GM18520 (cell line): ENCODE measurements around the gene EPM2A.
"Not testable (repeated sequence)": the region's sequence is repeated elsewhere in the genome, so short reads cannot be mapped to it uniquely, and the experiment has no call there.

Source experiments
- ATAC-seq: cut with Tn5 transposase; IDR thresholded peaks from one replicate; pipeline ENCODE4 v1.9.1; 2021; ENCODE audit not compliant: unreplicated experiment

The EPM2A gene

DNA sequence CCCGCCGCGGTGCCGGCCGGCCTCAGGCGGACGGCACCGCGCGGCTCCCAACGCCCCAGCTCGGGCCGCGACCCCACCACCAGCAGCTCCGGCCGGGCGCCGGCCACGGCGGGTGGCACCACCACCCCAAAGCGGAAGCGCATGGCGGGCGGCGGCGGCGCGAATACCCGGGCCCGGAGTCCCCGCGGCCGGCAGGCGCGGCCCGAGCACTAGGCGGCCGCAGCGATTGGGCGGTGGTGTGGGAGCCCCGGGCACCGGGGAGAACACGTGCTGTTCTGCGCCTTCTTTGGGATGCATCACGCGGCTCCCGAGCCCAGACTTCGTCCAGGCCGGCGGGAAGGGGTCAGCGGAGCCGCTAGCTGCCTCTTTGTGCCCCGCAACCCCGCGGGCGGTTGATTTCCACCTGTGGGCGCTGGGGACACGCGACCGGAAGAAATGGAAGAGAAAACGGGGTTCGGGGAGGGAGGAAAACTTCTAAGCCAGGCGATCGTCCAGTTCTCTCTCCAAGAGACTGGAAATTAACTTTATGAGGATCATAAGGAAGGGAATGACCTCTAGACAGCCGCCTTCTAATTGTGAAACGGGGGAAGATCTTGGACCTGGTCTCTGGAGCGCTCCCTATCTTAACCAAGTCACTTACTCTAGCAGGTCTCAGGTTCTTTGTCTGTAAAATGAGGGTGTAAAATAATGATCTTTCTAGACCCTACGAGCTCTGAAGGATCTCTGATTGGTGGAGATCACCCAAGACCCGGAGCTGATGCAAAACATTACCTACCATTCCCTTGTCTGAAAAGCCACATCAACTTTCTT is at the start of gene EPM2A:
Gene EPM2A (minus strand): TSS at position 165 of the 810 bp plus-strand sequence. CDS start 22 bp downstream, at position 143.
- peak; percentile 71 for ATAC-seq

DNA sequence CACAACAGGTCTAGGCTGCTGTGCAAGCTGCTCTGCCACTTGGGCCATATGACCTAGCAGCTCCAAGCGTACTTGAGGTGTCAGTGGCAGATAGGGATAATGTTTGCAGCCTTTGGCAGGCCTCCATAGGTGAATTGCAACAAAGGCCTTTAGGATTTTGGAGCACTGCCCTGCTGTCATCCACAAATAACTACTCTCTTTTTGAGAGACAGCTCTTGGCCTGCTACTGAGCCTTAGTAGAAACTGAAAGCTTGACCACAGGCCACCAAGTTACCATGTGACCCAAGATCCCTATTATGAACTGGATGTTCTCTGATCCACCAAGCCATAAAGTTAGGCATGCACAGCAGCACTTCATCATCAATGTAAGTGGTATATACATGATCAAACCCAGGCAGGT is 49.4 kb upstream of the EPM2A start:
- peak; percentile 61 for ATAC-seq

DNA sequence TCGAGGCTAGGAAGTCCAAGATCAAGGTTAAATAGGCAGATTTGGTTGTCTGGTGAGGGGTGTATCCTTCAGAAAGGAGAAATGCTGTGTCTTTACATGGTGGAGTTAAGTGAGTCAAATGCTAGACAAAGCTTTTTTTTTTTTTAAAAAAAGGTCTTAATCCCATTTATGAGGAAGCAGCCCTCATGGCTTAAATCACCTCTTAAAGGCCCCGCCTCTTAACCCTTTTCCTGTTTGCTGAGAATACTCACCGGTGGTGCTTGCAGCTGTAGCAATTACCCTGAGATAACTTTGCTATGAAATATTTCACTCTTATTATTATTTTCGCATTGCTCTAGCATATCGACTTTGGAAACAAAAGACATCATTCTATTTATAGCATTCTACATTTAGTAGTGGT is 48.5 kb upstream of the EPM2A start:
- no peak for ATAC-seq

DNA sequence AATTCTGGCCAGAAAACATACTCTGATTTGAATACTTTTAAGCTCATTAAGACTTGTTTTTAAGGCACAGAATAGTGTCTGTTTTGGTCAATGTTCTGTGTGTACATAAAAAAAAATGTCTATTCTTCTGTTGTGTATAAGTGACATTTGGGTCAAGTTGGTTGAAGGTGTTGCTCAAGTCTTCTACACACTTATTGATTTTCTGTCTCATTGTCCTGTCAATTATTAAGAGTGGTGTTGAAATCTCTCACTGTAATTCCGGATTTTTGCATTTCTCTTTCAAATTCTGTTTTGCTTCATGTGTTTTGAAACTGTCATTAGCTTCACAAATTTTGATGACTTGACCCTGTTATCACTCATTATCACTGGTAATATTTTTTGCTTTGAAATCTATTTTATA is 37.5 kb upstream of the EPM2A start:
- no peak for ATAC-seq

DNA sequence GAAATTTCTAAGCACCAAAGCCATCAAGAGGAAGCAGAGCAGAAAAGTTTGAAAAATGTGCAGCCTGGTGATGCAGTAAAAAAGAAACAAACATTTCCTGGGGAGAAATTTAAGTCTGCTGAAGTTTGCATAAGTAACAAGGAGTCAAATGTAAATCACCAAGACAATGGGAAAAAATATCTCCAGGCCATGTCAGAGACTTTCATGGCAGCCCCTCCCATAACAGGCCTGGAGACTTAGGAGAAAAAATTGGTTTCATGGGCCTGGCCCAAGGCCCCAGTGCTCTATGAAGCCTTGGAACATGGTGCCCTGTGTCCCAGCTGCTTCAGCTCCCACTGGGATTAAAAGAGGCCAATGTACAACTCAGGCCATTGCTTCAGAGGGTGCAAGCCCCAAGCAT is 30.1 kb upstream of the EPM2A start:
- ATAC-seq, result no peak

DNA sequence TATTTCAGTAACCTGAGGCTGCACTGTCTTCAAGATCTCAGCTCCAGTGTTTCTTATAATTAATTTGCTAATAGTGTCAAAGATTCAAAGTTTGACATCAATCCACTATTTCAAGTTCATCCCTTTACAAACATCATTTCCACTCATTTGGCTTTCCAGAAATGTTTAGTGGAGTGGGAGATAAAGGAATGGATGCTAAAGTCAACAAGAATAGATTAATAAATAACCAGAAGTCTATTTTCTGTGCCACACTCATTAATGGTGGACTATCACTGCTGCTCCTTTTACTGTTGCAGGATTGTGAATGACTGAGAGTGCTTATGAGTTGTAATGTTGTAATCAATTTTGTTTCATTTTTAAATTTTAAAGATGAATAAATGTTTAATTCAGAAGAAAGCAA is 28.4 kb upstream of the EPM2A start:
- ATAC-seq, result no peak

DNA sequence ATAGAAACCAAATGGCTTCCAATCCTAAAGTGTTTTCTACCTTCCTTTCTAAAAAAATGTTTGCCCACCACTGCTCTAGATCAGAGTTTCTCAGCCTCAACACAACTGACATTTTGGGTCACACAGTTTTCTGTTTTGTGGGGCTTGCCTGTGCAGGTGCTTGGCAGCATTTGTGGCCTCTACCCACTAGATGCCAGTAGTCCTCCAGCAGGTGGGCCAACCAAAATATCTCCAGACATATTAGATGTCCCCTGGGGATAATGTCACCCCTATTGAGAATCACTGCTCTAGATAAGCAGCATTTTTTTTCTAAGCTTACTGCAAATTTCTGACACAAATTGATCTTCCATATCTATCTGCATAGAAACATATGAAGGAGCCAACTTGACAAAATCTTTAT is 26.3 kb upstream of the EPM2A start:
- ATAC-seq, result no peak

DNA sequence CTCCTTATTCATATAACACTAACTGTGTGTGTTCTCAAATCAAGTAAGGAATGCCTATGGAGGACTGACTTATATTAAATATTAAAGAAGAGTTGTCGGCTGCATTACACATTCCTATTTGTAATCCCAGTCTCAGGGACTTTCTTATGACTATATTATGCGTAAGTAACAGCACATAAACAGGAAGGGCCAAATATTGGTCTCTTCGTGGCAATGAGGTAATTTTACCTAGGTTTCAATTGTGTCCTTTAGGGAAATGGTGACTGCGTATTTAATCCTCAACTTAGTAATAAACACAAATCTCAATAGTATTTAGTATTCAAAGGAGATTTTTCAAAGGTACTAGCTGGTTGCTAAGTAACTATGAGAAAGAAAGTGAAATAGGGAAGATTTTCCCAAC is 22.8 kb upstream of the EPM2A start:
- no peak for ATAC-seq

DNA sequence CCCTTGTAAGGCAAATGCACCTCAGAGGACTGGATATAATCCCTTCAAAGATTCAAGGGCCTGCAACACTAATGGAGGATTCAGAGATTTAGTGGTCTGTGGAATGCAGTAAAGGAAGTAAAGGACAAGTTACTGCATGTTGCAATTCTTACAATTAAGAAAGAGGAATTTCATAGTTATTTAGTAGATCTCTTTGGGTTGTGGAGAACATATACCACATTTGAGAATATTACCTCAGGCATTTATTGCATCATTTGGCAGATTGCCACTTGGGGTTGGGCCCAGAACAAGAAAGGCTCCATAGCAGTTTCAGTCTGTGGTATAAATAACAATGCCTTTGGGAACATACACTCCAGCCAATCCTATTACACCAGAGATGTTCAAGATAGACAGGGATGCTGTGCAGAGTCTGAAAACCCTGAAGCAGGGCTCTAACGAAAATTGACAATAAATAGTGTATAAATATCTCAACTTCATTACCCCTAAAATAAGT is 20.9 kb upstream of the EPM2A start:
- no peak for ATAC-seq

DNA sequence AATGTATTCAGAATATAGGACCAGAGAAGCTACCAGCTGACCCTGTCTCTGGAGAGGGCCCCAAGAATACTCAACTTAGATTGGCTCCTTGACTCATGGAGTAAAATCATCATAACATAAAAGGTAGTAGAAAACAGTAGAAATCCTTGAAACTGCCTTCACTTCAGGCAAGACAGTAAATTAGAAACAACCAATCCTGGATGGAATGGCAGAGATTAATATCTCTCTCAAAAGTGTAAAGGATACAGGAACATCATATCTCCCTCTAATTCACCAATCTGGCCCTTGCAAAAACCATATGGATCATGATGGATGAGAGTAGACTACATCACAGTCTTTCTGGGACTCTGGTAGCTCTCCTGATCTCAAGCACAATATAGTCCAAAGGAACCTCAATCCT is 20.4 kb upstream of the EPM2A start:
- no peak for ATAC-seq

DNA sequence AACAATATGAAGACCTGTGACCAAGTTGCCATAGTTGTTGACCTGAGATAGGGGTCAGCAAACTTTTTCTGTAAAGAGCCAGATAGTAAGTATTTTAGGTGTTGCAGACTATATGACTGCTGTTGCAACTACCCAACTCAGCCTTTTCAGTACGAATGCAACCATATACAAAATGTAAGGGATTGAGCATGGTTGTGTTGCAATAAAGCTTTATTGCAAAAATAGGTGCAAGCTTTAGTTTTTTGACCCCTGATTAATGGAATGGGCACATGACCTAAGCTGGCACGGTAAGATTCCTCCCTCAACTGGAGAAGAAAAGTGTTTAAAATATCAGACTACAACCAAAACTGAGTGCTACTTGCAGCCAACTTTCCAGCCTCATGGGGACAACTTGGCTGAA is 17.3 kb upstream of the EPM2A start:
- no peak for ATAC-seq

DNA sequence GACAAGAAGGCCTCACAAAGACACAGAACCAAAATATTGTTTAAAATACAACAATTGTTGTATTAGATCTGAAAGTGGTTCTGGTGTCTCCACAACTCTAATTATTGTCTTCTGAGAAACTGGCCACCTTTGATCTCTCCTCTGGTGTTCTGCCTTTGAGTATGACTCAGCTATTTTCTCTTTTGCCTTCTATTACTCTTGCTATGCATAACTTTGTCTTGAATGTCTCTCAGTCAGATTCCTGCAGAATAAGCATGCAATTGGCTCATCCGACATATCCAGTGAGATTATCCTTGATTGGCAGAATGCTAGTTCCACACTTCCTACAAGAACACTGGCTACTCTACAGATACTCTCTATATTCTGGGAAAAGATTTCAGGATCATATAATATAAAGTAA is 14.3 kb upstream of the EPM2A start:
- peak; percentile 60 for ATAC-seq

DNA sequence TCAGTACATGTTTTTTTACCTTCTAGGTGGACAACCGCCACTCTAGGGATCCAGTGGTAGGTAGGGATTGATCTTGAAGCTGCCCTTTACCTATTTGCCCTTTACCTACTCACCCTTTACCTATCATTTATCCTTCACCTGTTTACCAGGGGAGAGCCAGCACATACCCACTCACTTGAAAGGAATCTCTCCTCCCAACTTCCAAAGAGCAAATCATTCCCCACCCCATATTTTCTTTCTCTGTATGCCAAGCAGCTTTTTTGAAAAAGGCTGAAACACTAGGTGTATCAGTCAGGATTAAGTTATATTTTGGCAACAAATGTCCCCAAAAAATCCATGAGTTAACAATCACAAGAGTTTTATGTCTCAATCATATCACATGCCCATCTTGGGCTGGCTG is 10.5 kb upstream of the EPM2A start:
- ATAC-seq, result no peak

DNA sequence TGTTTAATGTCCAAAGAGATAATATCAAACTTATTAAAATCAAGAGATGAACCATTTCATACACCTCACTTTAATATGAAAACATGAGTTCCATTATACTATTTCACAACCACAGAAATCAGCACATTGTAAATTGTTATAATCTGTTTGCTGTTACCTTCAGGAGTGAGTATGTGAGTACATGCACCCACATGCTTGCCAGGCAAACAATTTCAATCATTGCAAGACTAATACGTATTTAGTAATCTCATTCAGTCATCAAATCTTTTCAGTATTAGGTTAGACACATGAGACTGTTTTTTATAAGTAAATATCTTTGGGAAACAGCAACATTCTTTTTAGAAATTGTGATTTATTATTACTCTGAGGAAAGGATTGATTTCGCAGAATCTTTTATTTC is 9.3 kb upstream of the EPM2A start:
- no peak for ATAC-seq

DNA sequence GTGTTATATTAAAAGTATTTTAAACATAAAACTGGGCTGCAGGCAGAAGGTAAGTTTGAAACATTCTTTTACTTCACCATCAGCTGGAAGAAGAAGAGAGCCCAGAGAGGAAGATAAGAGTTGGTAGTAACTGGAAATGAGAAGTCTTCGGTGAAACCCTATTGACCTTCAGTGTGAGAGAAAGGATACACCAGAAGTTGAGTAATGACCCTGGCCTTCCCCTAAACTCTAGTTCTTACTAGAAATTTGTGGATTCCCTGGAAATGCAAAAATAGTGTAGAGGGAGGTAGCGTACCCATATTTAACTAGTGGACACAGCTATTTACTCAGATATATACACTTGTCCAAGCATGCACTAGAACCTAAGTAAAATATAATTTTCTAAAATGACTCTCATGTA is 8.0 kb upstream of the EPM2A start:
- ATAC-seq, result no peak

DNA sequence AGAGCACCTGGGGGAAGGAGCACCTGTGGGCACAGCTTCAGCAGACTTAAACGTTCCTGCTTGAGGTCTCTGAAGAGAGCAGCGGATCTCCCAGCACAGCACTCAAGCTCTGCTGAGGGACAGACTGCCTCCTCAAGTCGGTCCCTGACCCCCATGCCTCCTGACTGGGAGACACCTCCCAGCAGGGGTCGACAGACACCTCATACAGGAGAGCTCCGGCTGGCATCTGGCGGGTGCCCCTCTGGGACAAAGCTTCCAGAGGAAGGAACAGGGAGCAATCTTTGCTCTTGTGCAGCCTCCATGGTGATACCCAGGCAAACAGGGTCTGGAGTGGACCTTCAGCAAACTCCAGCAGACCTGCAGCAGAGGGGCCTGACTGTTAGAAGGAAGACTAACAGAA is 7.2 kb upstream of the EPM2A start:
- not testable (repeated sequence) for ATAC-seq

DNA sequence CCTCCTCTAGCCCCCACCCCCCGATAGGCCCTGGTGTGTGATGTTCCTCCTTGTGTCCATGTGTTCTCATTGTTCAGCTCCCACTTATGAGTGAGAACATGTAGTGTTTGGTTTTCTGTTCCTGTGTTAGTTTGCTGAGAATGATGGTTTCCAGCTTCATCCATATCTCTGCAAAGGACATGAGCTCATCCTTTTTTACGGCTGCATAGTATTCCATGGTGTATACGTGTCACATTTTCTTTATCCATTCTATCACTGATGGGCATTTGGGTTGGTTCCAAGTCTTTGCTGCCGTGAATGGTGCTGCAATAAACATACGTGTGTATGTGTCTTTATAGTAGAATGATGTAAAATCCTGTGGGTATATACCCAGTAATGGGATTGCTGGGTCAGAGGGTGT is 4.4 kb upstream of the EPM2A start:
- not testable (repeated sequence) for ATAC-seq

DNA sequence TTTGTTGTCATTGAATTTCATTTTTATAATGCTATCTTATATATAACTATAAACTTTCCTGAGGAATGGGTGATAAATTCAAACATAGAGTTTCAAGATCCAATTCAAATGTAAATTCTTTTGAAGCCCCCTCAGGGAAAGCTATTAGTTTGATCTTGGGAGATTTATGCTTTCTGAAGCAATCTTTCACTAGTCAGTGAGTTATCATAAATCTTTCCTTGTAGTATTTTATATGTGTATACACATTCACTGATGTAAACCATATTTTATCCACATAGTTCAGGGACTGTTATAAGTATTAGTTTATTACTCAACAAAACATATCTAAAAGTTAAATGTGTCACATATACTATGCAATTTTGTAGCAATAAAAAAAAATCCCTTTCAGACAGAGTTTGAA is 2.9 kb upstream of the EPM2A start:
- no peak for ATAC-seq

DNA sequence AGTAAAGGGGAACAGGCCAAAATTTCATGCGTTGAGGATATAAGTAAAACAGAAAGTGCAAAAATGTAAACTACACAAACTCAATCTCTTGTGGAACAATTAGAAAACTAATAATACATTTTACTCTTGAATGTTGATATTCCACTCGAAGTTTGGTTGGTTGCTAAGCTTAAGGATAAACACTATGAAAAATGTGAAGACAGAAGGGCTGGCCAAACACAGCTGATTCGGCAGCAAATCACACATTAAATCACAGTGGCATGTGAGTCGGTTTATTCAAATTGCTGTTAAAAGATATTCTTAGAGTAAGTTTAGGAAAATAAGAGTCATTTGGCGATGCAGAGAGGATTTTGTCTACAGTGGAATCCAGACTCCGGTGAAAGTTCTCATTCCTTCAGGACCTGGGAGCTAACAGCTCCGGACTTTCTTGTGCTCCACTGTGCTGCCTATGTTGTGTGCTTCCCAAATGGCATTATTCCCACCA is 1.4 kb upstream of the EPM2A start:
- no peak for ATAC-seq

DNA sequence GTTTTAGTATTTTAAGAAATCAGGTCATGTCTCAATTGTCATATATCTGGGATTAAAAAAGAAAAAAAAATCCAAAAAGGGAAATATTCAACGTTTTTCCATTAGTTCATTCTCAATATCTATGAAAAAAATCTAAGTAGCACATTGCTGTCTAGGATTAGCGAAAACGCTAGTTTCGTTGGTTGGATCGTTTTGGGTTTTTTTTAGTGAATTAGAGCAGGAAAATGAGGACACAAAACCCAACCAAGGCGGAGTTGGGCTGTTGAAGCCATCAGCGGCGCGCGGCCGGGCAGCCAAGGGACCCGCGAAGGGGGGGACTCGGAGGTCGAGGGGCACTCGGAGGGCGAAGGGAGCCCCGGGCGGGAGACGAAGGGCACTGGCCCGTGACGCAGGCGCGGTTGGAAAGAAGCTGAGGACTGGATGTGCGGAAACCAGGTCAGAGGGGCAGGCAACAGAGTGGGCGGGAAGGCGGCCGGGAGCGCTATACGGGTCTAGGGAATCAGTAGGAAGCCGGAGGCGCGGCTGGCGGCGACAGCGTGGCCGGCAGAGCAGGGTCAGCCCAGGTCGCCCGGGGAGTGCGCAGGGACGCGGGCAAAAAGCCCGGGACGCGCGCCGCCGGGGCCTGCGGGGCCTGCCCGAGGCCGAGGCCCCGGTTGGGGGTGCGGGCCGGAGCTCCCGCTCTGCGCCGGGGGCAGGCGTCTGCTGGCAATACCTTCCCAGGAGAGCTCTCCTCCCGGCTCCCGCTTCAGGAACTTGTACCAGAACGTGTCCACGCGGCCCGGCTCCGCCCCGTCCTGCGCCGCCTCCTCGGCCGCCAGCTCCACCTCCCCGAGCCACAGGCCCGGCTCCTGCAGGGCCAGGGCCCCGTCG is 599 bp downstream of the EPM2A start:
- peak; percentile 63 for ATAC-seq

DNA sequence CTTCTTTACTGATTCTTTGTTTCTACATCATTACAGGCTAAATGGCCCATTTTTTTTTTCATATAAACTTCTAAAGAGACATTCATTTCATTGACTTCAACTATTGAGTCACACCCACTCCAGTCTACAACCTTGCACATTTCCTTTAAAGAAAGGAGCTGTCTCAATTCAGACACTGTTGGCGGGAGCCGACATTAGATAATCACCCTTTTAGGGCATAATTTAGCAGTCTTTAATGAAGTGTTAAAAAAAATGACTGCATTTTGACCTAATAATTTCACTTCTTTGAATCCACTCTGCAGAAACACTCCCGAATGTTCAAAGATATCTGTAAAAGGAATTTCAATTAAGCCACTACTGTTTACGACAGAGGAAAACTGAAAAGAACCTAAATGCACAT is 1.5 kb downstream of the EPM2A start:
- ATAC-seq, result no peak

DNA sequence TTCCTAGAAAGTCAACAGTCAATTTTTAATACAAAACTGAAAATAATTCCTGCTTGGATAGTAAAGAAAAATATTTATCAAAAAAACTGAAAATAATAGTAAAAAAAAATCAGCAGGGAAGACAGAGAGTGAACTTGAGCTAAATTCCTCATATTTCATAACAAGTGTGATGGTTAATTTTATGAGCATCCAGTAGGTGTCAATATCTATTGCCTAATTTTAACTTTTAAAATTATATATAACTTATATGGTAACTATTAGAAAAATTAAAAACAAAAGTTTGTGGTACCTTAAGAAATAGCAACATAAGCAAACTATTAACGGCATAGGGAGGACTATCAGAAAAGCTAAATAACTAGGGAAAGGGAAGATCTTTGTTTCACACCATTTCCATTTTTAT is 2.1 kb downstream of the EPM2A start:
- no peak for ATAC-seq
